IMR-90 (cell line): Measurements from ENCODE around the gene NAA15. TPM values are rescaled to one million over a fixed set of nuclear protein-coding genes. Genes with fewer than 3 reads are reported as not detected.

Source experiments
- ATAC-seq: fragments of 200-7000 bp; cut with Tn5 transposase; 2 replicates; pipeline ENCODE4 v1.9.1; 2020; ENCODE audit warnings: low read depth, mild to moderate bottlenecking, moderate library complexity
- BruUV-seq: library from RNA; stranded (reverse); fragments of 400-500 nt; replicated peaks from 2 replicates; lab custom pipeline; 2021; lab: Mats Ljungman, UMichigan
- CTCF ChIA-PET: fragments of 300-600 bp; formaldehyde crosslinking; extraction: SDS; loops from one replicate; lab custom pipeline; 2021; ENCODE audit warnings: antibody characterized with exemption; lab: Yijun Ruan, JAX
- POLR2A ChIA-PET: fragments of 300-600 bp; sonication (Branson Sonifier 250); formaldehyde crosslinking; loops from one replicate; lab custom pipeline; 2022; ENCODE audit warnings: antibody characterized with exemption; ENCODE audit not compliant: unreplicated experiment; lab: Charles Lee
- DNase-seq: peaks from one replicate; pipeline ENCODE4 v3.0.0; 2013
- H2AFZ ChIP-seq: replicated peaks from 2 replicates; pipeline ENCODE3; 2013; ENCODE audit warnings: low read length, mild to moderate bottlenecking; ENCODE audit not compliant: poor library complexity
- H2AK5ac ChIP-seq: 2 replicates; pipeline ENCODE4 v1.6.1; 2013; ENCODE audit warnings: low read depth, low read length, inconsistent platforms
- H2AK9ac ChIP-seq: replicated peaks from 2 replicates; pipeline ENCODE3; 2013; ENCODE audit warnings: mild to moderate bottlenecking, low read depth, low read length, moderate library complexity; ENCODE audit not compliant: poor library complexity
- H2BK120ac ChIP-seq: 2 replicates; pipeline ENCODE4 v1.6.1; 2013; ENCODE audit warnings: low read depth, low read length, inconsistent platforms
- H2BK15ac ChIP-seq: 3 replicates; pipeline ENCODE4 v1.6.1; 2013; ENCODE audit warnings: low read depth, low read length, inconsistent platforms
- H2BK20ac ChIP-seq: 2 replicates; pipeline ENCODE4 v1.6.1; 2013; ENCODE audit warnings: low read depth, mild to moderate bottlenecking, inconsistent platforms, low read length, moderate library complexity
- H2BK5ac ChIP-seq: 2 replicates; pipeline ENCODE4 v1.6.1; 2013; ENCODE audit warnings: mild to moderate bottlenecking, low read depth, low read length, inconsistent platforms; ENCODE audit not compliant: poor library complexity, severe bottlenecking
- H3K14ac ChIP-seq: replicated peaks from 2 replicates; pipeline ENCODE4 v1.6.1; 2013; ENCODE audit warnings: low read depth, low read length, inconsistent platforms
- H3K18ac ChIP-seq: 2 replicates; pipeline ENCODE4 v1.6.1; 2013; ENCODE audit warnings: low read depth, low read length, control low read depth
- H3K23ac ChIP-seq: 2 replicates; pipeline ENCODE4 v1.6.1; 2013; ENCODE audit warnings: low read depth, low read length, inconsistent platforms
- H3K27ac ChIP-seq: 2 replicates; pipeline ENCODE4 v1.5.1; 2013; ENCODE audit warnings: mild to moderate bottlenecking, control low read depth, low read length; ENCODE audit not compliant: insufficient read depth
- H3K27me3 ChIP-seq: 2 replicates; pipeline ENCODE4 v1.6.1; 2013; ENCODE audit warnings: low read length; ENCODE audit not compliant: control insufficient read depth, insufficient read depth
- H3K36me3 ChIP-seq: 2 replicates; pipeline ENCODE4 v1.6.1; 2013; ENCODE audit warnings: low read length, mixed read lengths; ENCODE audit not compliant: control insufficient read depth, insufficient read depth
- H3K4ac ChIP-seq: 2 replicates; pipeline ENCODE4 v1.6.1; 2013; ENCODE audit warnings: low read depth, low read length, inconsistent platforms
- H3K4me1 ChIP-seq: 2 replicates; pipeline ENCODE4 v1.6.1; 2013; ENCODE audit warnings: low read length, mixed read lengths; ENCODE audit not compliant: control insufficient read depth, insufficient read depth
- H3K4me2 ChIP-seq: 2 replicates; pipeline ENCODE4 v1.6.1; 2013; ENCODE audit warnings: low read depth, mild to moderate bottlenecking, control low read depth, low read length, moderate library complexity
- H3K4me3 ChIP-seq: 2 replicates; pipeline ENCODE4 v1.5.1; 2013; ENCODE audit warnings: low read depth, mild to moderate bottlenecking, control low read depth, low read length, moderate library complexity; ENCODE audit not compliant: insufficient read depth
- H3K56ac ChIP-seq: 2 replicates; pipeline ENCODE4 v1.6.1; 2013; ENCODE audit warnings: low read length, inconsistent platforms; ENCODE audit not compliant: insufficient read depth; ENCODE audit errors: extremely low read depth
- H3K79me1 ChIP-seq, 2 experiments: 2 replicates each; pipeline ENCODE4 v1.6.1; 2013; ENCODE audit warnings: low read length in 2 of 2, inconsistent platforms in 1 of 2, low read depth in 1 of 2
- H3K9ac ChIP-seq: 2 replicates; pipeline ENCODE4 v1.6.1; 2013; ENCODE audit warnings: low read depth, low read length, control low read depth
- H3K9me1 ChIP-seq: 2 replicates; pipeline ENCODE4 v1.6.1; 2013; ENCODE audit warnings: low read length, inconsistent platforms; ENCODE audit not compliant: insufficient read depth
- H3K9me3 ChIP-seq: 2 replicates; pipeline ENCODE4 v1.6.1; 2013; ENCODE audit warnings: low read length; ENCODE audit not compliant: control insufficient read depth, insufficient read depth
- H4K20me1 ChIP-seq: 2 replicates; pipeline ENCODE4 v1.6.1; 2013; ENCODE audit warnings: low read length, inconsistent platforms; ENCODE audit not compliant: insufficient read depth
- H4K5ac ChIP-seq: 2 replicates; pipeline ENCODE4 v1.6.1; 2013; ENCODE audit warnings: mild to moderate bottlenecking, low read depth, low read length, control low read depth
- H4K8ac ChIP-seq, 2 experiments: 2 replicates each; pipeline ENCODE4 v1.6.1; 2013; ENCODE audit warnings: low read depth in 2 of 2, low read length in 2 of 2, control low read depth in 1 of 2, inconsistent platforms in 1 of 2
- H4K91ac ChIP-seq: 2 replicates; pipeline ENCODE4 v1.6.1; 2013; ENCODE audit warnings: low read depth, low read length, inconsistent platforms; ENCODE audit not compliant: insufficient read depth
- CEBPB ChIP-seq: IDR thresholded peaks from 2 replicates; pipeline ENCODE4 v1.6.1; 2012; ENCODE audit warnings: low read depth, low read length, improper control_type of control experiment
- MXI1 ChIP-seq: IDR thresholded peaks from 2 replicates; pipeline ENCODE4 v1.6.1; 2012; ENCODE audit warnings: low read depth, mild to moderate bottlenecking, low read length, moderate library complexity, borderline replicate concordance
- POLR2A ChIP-seq: IDR thresholded peaks from 2 replicates; pipeline ENCODE4 v1.6.1; 2012; ENCODE audit warnings: mild to moderate bottlenecking, low read depth, low read length
- WGBS, 2 experiments: methylation state at CpG; one replicate each; pipeline versions ENCODE4 v1.1.5 to v1.1.7; 2013; ENCODE audit warnings: missing lambda C conversion rate in 2 of 2; ENCODE audit not compliant: insufficient read length in 1 of 2; ENCODE audit errors: extremely low coverage in 2 of 2; 5-methylcytosine and 5-hydroxymethylcytosine counted together
- dilution Hi-C: fragments of 300-500 bp; cut with HindIII; formaldehyde crosslinking; loops from one replicate; pipeline ENCODE4 v1.14.3; 2018; ENCODE audit warnings: low sequenced_read_pairs; ENCODE audit not compliant: unreplicated experiment
- in situ Hi-C: fragments of 300-500 bp; cut with MboI; formaldehyde crosslinking; loops from 3 replicates; pipeline ENCODE4 v1.14.3; 2019; ENCODE audit warnings: low sequenced_read_pairs, inconsistent platforms, mixed read lengths
- intact Hi-C: fragments of 100-400 bp; cut with micrococcal nuclease; formaldehyde crosslinking; loops from 2 replicates; pipeline ENCODE4 v1.10.0; 2022
- polyA plus RNA-seq, 3 experiments: library from polyadenylated mRNA; depleted of rRNA; stranded (reverse); fragments of >200 nt; gene quantifications; 2 replicates each; pipeline ENCODE4 v1.2.3, GENCODE V29; 2012; ENCODE audit warnings: low replicate concordance in 1 of 3
- total RNA-seq: library from RNA; depleted of rRNA; stranded (reverse); fragments of >200 nt; gene quantifications from 2 replicates; pipeline ENCODE4 v1.2.3, GENCODE V29; 2012
- TF ChIP-seq, protein P1 (sequence below): conservative IDR thresholded peaks from 2 replicates; pipeline ENCODE4 v1.5.1; 2012; ENCODE audit warnings: mild to moderate bottlenecking, low read depth, low read length, improper control_type of control experiment

NAA15 gene
- total and polyA plus RNA-seq, 2 of the 4 experiments (the other 2 are of a cell fraction) = 11.0 to 43.4 TPM

DNA sequence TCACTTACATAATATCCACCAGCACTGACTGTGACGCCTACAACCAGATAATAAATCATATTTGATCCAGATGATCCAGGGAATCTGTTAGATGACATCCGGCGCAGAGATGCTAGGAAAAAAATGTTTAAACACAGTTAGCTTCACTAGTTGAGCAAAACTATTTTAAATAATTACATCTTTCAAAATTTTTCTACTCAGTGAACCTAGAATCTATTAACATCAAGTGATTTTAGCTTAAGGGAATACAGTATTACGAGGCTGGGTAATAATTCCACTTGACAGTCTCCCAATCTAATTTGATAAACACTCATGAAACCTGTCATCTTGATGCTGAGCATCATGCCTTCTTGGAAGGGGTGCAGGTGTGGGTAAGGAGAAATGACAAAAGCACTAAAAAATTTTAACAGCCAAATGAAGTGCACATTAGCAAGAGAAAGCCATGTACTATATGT, 26.0 kb upstream of the NAA15 start:
- intact Hi-C loops (no loop called here), dilution Hi-C loops (no loop called here), in situ Hi-C loops (no loop called here)
- H3K36me3 ChIP-seq = 0 out of 2 replicates have a peak, but pooled peaks cover 1% of the 10 kb centered on the region
- H3K4me1 ChIP-seq = no peaks in the 10 kb centered on the region
- no peak overlapping the region for H3K23ac ChIP-seq
- no peak overlapping the region for H3K9ac ChIP-seq
- no TSS peak for BruUV-seq
- H3K14ac ChIP-seq = no peak overlapping the region
- H3K9me1 ChIP-seq = no peaks in the 10 kb centered on the region
- ChIA-PET POLR2A (no interaction called here), CTCF (interaction anchor here (1.2 to 1.4 kb wide), 3 partner anchors 8 to 34 kb away, joined by 3 to 6 read pairs (median 3); no protein-coding TSS in a partner anchor)
- no peak overlapping the region for H2BK5ac ChIP-seq
- H2BK20ac ChIP-seq = no peak overlapping the region
- DNase-seq = no peak
- no peaks in the 10 kb centered on the region for H3K27me3 ChIP-seq
- ATAC-seq = no peak
- no peak overlapping the region for H2BK120ac ChIP-seq
- H3K4me3 ChIP-seq = no peak overlapping the region
- no peaks in the 10 kb centered on the region for H4K20me1 ChIP-seq
- no peak overlapping the region for H3K56ac ChIP-seq
- H2BK15ac ChIP-seq = no peak overlapping the region
- no peak overlapping the region for H2AK5ac ChIP-seq
- no peak overlapping the region for H4K8ac ChIP-seq
- H3K9me3 ChIP-seq = no peaks in the 10 kb centered on the region
- H3K27ac ChIP-seq = no peak overlapping the region
- no peak overlapping the region for H2AFZ ChIP-seq
- H3K4ac ChIP-seq = no peak overlapping the region
- H2AK9ac ChIP-seq = no peak overlapping the region
- H4K91ac ChIP-seq = no peak overlapping the region
- TF ChIP-seq POLR2A = no peak
- TF ChIP-seq CEBPB = no peak
- TF ChIP-seq MXI1 = no peak
- TF ChIP-seq, protein P1, sequence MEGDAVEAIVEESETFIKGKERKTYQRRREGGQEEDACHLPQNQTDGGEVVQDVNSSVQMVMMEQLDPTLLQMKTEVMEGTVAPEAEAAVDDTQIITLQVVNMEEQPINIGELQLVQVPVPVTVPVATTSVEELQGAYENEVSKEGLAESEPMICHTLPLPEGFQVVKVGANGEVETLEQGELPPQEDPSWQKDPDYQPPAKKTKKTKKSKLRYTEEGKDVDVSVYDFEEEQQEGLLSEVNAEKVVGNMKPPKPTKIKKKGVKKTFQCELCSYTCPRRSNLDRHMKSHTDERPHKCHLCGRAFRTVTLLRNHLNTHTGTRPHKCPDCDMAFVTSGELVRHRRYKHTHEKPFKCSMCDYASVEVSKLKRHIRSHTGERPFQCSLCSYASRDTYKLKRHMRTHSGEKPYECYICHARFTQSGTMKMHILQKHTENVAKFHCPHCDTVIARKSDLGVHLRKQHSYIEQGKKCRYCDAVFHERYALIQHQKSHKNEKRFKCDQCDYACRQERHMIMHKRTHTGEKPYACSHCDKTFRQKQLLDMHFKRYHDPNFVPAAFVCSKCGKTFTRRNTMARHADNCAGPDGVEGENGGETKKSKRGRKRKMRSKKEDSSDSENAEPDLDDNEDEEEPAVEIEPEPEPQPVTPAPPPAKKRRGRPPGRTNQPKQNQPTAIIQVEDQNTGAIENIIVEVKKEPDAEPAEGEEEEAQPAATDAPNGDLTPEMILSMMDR = no peak
- H4K5ac ChIP-seq = no peak overlapping the region
- WGBS, 2 experiments = no CpG with 5 or more reads among the region's 4 CpGs
- peaks cover 6 to 15% of the 10 kb centered on the region in 2 experiments for H3K79me1 ChIP-seq
- H3K4me2 ChIP-seq = no peak overlapping the region
- no peak overlapping the region for H3K18ac ChIP-seq
